Measurements from ENCODE around the gene MDFIC.

GRCh38 chr7:115032715-115033703, 111.1 kb downstream of the MDFIC start:
- TF ChIP-seq CTCF (conservative IDR thresholded peaks at IDR 0.05; ENCODE audit: low read depth in 2 of 2) (no peak; a peak in 1 of 4 replicates), CREB1 (CRISPR knock-in tag; IDR thresholded peaks at IDR 0.05; ENCODE audit: low read depth) (no peak), EZH2phosphoT487 (IDR thresholded peaks at IDR 0.05; ENCODE audit: unreplicated experiment) (no peak), EZH2 (IDR thresholded peaks at IDR 0.05; ENCODE audit: low read depth, unreplicated experiment) (no peak), REST (IDR thresholded peaks at IDR 0.05; ENCODE audit: unreplicated experiment) (no peak), ZNF114 (CRISPR knock-in tag; IDR thresholded peaks at IDR 0.05) (no peak), POLR2AphosphoS5 (IDR thresholded peaks at IDR 0.05; ENCODE audit: low read depth) (no peak), JUNB (IDR thresholded peaks at IDR 0.05; ENCODE audit: unreplicated experiment) (no peak), ZNF331 (CRISPR knock-in tag; IDR thresholded peaks at IDR 0.05; ENCODE audit: low read depth) (no peak), STAT1 (IDR thresholded peaks at IDR 0.05; ENCODE audit: unreplicated experiment) (no peak), NANOG (IDR thresholded peaks at IDR 0.05; ENCODE audit: borderline replicate concordance) (no peak), ETS1 (IDR thresholded peaks at IDR 0.05) (no peak), ZNF462 (CRISPR knock-in tag; IDR thresholded peaks at IDR 0.05) (no peak)
